Measurements from ENCODE around the gene ZNF518B. TPM values are rescaled to one million over a fixed set of nuclear protein-coding genes. Genes with fewer than 3 reads are reported as not detected.

The ZNF518B gene
- total RNA-seq, 4 donors from 2014 or later: 12.7 to 23.6 (median 18.2) TPM

GRCh38 chr4:10454121-10454520 is 3.1 kb downstream of the ZNF518B start:
- in situ Hi-C loops (cut with MboI; ENCODE audit: low sequenced_read_pairs in 4 of 4): no loop called here
- no peak for DNase-seq
- Histone ChIP-seq H3K36me3 (peaks cover 0 to 35% of the 10 kb centered on the region in 2 donors), H3K4me3 (no peak overlapping the region), H3K27ac (no peak overlapping the region), H3K27me3 (no peaks in the 10 kb centered on the region), H3K4me1 (no peaks in the 10 kb centered on the region), H3K9me3 (no peaks in the 10 kb centered on the region)
- no peak for ATAC-seq
- intact Hi-C loops (cut with DNase I; ENCODE audit: low total_unique reads): no loop called here
- TF ChIP-seq CTCF (IDR thresholded peaks at IDR 0.05 in 4 of 5, conservative IDR thresholded peaks at IDR 0.05 in 1 of 5) (no peak), POLR2A (IDR thresholded peaks at IDR 0.05) (no peak)

- Histone ChIP-seq H3K27me3 (no peaks in the 10 kb centered on the region), H3K27ac (no peak overlapping the region), H3K4me1 (no peaks in the 10 kb centered on the region), H3K36me3 (peaks cover 0 to 53% of the 10 kb centered on the region in 2 donors), H3K9me3 (no peaks in the 10 kb centered on the region), H3K4me3 (no peak overlapping the region)
- no peak for ATAC-seq
- in situ Hi-C loops (cut with MboI; ENCODE audit: low sequenced_read_pairs in 4 of 4): no loop called here
- intact Hi-C loops (cut with DNase I; ENCODE audit: low total_unique reads): no loop called here
- no peak for DNase-seq
- TF ChIP-seq CTCF (IDR thresholded peaks at IDR 0.05 in 4 of 5, conservative IDR thresholded peaks at IDR 0.05 in 1 of 5) (no peak), POLR2A (IDR thresholded peaks at IDR 0.05) (no peak)
Measured at GRCh38 chr4:10448991-10449390, 8.2 kb downstream of the ZNF518B start.

- no peak overlapping the region for H3K27ac ChIP-seq
- intact Hi-C loops (cut with DNase I; ENCODE audit: low total_unique reads): no loop called here
- in situ Hi-C loops (cut with MboI; ENCODE audit: low sequenced_read_pairs in 4 of 4): no loop called here
- H3K4me3 ChIP-seq: no peak overlapping the region
- TF ChIP-seq CTCF (IDR thresholded peaks at IDR 0.05 in 4 of 5, conservative IDR thresholded peaks at IDR 0.05 in 1 of 5) (no peak), POLR2A (IDR thresholded peaks at IDR 0.05) (no peak)
- ATAC-seq (no peak), DNase-seq (no peak)
- H3K4me1 ChIP-seq: no peaks in the 10 kb centered on the region
- H3K27me3 ChIP-seq: no peaks in the 10 kb centered on the region
- no peaks in the 10 kb centered on the region for H3K9me3 ChIP-seq
- peaks cover 0 to 25% of the 10 kb centered on the region in 2 donors for H3K36me3 ChIP-seq
Measured at GRCh38 chr4:10442976-10443375, 14.2 kb downstream of the ZNF518B start.

- no peak for DNase-seq
- intact Hi-C loops (cut with DNase I; ENCODE audit: low total_unique reads) (no loop called here), in situ Hi-C loops (cut with MboI; ENCODE audit: low sequenced_read_pairs in 4 of 4) (no loop called here)
- Histone ChIP-seq H3K9me3 (no peaks in the 10 kb centered on the region), H3K4me1 (no peaks in the 10 kb centered on the region), H3K27ac (no peak overlapping the region), H3K4me3 (no peak overlapping the region), H3K36me3 (peaks cover 0 to 22% of the 10 kb centered on the region in 2 donors), H3K27me3 (no peaks in the 10 kb centered on the region)
- no peak for TF ChIP-seq POLR2A (IDR thresholded peaks at IDR 0.05)
- TF ChIP-seq CTCF (IDR thresholded peaks at IDR 0.05 in 4 of 5, conservative IDR thresholded peaks at IDR 0.05 in 1 of 5): no peak
- no peak for ATAC-seq
Measured at GRCh38 chr4:10441512-10441911, 15.7 kb downstream of the ZNF518B start.

- Histone ChIP-seq H3K9me3 (no peaks in the 10 kb centered on the region), H3K36me3 (no peaks in the 10 kb centered on the region), H3K4me1 (no peaks in the 10 kb centered on the region), H3K4me3 (no peak overlapping the region), H3K27ac (no peak overlapping the region), H3K27me3 (no peaks in the 10 kb centered on the region)
- DNase-seq: no peak
- intact Hi-C loops (cut with DNase I; ENCODE audit: low total_unique reads): no loop called here
- no peak for ATAC-seq
- no peak for TF ChIP-seq POLR2A (IDR thresholded peaks at IDR 0.05)
- TF ChIP-seq CTCF (IDR thresholded peaks at IDR 0.05 in 4 of 5, conservative IDR thresholded peaks at IDR 0.05 in 1 of 5): no peak
- in situ Hi-C loops (cut with MboI; ENCODE audit: low sequenced_read_pairs in 4 of 4): no loop called here
Measured at GRCh38 chr4:10438924-10439323, 18.3 kb downstream of the ZNF518B start.

All from gastrocnemius medialis (tissue), 4 donors.